Kidney epithelial cell (primary cell): ENCODE data around the gene CERKL. TPM values are rescaled to one million over a fixed set of nuclear protein-coding genes. Genes with fewer than 3 reads are reported as not detected.

Source experiments
- total RNA-seq: library from RNA; depleted of rRNA; stranded (reverse); fragments of >200 nt; gene quantifications from 2 replicates; pipeline ENCODE4 v1.2.3, GENCODE V29; 2015

The CERKL gene
- total RNA-seq, 1 donor from 2014 or later, result 0.17 TPM

Other genes starting within 250 kb of the CERKL start
- gene ITGA4, start 199.7 kb downstream of the CERKL start, total RNA-seq, result 8.6 and 11.0 TPM in 2 replicates
- gene NEUROD1, start 23.4 kb upstream of the CERKL start, total RNA-seq, result not detected in 2 replicates
- gene ITPRID2, start 234.6 kb upstream of the CERKL start, total RNA-seq, result 60.2 and 73.0 TPM in 2 replicates